SK-N-SH treated with all-trans-retinoic acid at 6 μM for 48 hours (cell line): ENCODE results near the gene TRMT1.

Experiments
- ATAC-seq: fragments of 200-7000 bp; cut with Tn5 transposase; 3 replicates; pipeline ENCODE4 v1.9.1; 2020; ENCODE audit warnings: mild to moderate bottlenecking, moderate library complexity
- BACH2 ChIP-seq: fragments of 250-450 bp; sonication (Bioruptor Pico); IDR thresholded peaks from 2 replicates; pipeline ENCODE4 v1.9.0; 2021; ENCODE audit warnings: mild to moderate bottlenecking, borderline replicate concordance
- CSDC2 ChIP-seq: fragments of 250-450 bp; sonication (Bioruptor Pico); IDR thresholded peaks from 2 replicates; pipeline ENCODE4 v1.5.0; 2020; ENCODE audit warnings: mild to moderate bottlenecking, moderate library complexity
- CSRNP3 ChIP-seq: fragments of 250-450 bp; sonication (Bioruptor Pico); IDR thresholded peaks from 2 replicates; pipeline ENCODE4 v1.5.1; 2021; ENCODE audit warnings: mild to moderate bottlenecking, moderate library complexity
- ISL1 ChIP-seq: fragments of 250-450 bp; sonication (Bioruptor Pico); IDR thresholded peaks from 2 replicates; pipeline ENCODE4 v2.1.2; 2022; ENCODE audit warnings: mild to moderate bottlenecking, moderate library complexity
- OSR1 ChIP-seq: fragments of 250-450 bp; sonication (Bioruptor Pico); IDR thresholded peaks from 2 replicates; pipeline ENCODE4 v1.8.0; 2022; ENCODE audit warnings: moderate library complexity, mild to moderate bottlenecking, inconsistent platforms
- PATZ1 ChIP-seq: fragments of 250-450 bp; sonication (Bioruptor Pico); IDR thresholded peaks from 2 replicates; pipeline ENCODE4 v1.8.0; 2020; ENCODE audit warnings: mild to moderate bottlenecking, moderate library complexity, borderline replicate concordance
- PPARA ChIP-seq: fragments of 250-450 bp; sonication (Bioruptor Pico); IDR thresholded peaks from 2 replicates; pipeline ENCODE4 v1.5.0; 2020; ENCODE audit warnings: mild to moderate bottlenecking, borderline replicate concordance
- RARB ChIP-seq: fragments of 250-450 bp; sonication (Bioruptor Pico); IDR thresholded peaks from 2 replicates; pipeline ENCODE4 v1.8.0; 2021; ENCODE audit warnings: mild to moderate bottlenecking, moderate library complexity
- TOX ChIP-seq: fragments of 250-450 bp; sonication (Bioruptor Pico); IDR thresholded peaks from 2 replicates; pipeline ENCODE4 v1.8.0; 2021; ENCODE audit warnings: mild to moderate bottlenecking, moderate library complexity, borderline replicate concordance
- TSHZ2 ChIP-seq: fragments of 250-450 bp; sonication (Bioruptor Pico); IDR thresholded peaks from 2 replicates; pipeline ENCODE4 v1.5.0; 2020; ENCODE audit warnings: mild to moderate bottlenecking, moderate library complexity
- ZFP30 ChIP-seq: fragments of 450-650 bp; formaldehyde crosslinking; IDR thresholded peaks from 2 replicates; pipeline ENCODE4 v1.5.0; 2022; ENCODE audit warnings: mild to moderate bottlenecking, moderate library complexity
- ZNF70 ChIP-seq: fragments of 450-650 bp; formaldehyde crosslinking; IDR thresholded peaks from 2 replicates; pipeline ENCODE4 v1.5.0; 2020; ENCODE audit warnings: mild to moderate bottlenecking, moderate library complexity
- TF ChIP-seq, protein P1 (sequence below): fragments of 250-450 bp; sonication (Bioruptor Pico); IDR thresholded peaks from 2 replicates; pipeline ENCODE4 v1.8.0; 2021; ENCODE audit warnings: low read depth, mild to moderate bottlenecking, moderate library complexity, borderline replicate concordance

TRMT1 gene

GRCh38 chr19:13058951-13059660 is 57.4 kb downstream of the TRMT1 start:
- no peak for TF ChIP-seq TSHZ2 (CRISPR knock-in tag)
- TF ChIP-seq RARB (CRISPR knock-in tag): no peak

GRCh38 chr19:13057744-13058143 is 58.8 kb downstream of the TRMT1 start:
- TF ChIP-seq ZFP30 (CRISPR knock-in tag) (no peak), OSR1 (CRISPR knock-in tag) (no peak)
- no peak for ATAC-seq

More at GRCh38 chr19:13058951-13059660, 57.4 kb downstream of the TRMT1 start:
- ATAC-seq: no peak

DNA sequence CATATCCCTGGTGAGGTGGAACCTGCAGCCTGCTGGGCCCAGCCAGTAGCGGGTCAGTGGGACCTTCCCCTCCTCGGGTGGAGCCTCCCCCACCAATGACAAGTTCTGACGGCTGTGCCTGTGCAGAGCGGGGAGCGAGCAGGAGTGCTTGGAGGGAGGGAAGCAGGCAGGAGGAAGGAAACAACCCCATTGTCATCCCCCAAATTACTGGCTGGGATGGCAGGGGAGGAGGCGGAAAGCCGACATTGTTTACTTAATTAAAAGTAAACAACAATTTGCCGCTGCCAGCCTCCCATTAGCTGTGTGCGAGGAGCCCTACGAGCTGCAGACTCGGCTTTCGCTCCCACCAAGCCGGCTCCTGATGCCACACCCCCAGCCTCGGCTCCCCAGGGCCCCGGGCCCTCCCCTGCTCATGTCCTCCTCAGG is 59.4 kb downstream of the TRMT1 start:
- ATAC-seq: no peak
- TF ChIP-seq PATZ1 (CRISPR knock-in tag) (no peak), TOX (CRISPR knock-in tag) (no peak), PPARA (CRISPR knock-in tag) (no peak), ISL1 (CRISPR knock-in tag) (no peak), TSHZ2 (CRISPR knock-in tag) (no peak), BACH2 (CRISPR knock-in tag) (no peak), OSR1 (CRISPR knock-in tag) (no peak), CSRNP3 (CRISPR knock-in tag) (no peak), ZNF70 (no peak)
- TF ChIP-seq, protein P1, sequence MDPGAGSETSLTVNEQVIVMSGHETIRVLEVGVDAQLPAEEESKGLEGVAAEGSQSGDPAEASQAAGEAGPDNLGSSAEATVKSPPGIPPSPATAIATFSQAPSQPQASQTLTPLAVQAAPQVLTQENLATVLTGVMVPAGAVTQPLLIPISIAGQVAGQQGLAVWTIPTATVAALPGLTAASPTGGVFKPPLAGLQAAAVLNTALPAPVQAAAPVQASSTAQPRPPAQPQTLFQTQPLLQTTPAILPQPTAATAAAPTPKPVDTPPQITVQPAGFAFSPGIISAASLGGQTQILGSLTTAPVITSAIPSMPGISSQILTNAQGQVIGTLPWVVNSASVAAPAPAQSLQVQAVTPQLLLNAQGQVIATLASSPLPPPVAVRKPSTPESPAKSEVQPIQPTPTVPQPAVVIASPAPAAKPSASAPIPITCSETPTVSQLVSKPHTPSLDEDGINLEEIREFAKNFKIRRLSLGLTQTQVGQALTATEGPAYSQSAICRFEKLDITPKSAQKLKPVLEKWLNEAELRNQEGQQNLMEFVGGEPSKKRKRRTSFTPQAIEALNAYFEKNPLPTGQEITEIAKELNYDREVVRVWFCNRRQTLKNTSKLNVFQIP (CRISPR knock-in tag): no peak

GRCh38 chr19:13056052-13056660 is 60.4 kb downstream of the TRMT1 start:
- TF ChIP-seq CSDC2 (CRISPR knock-in tag) (no peak), ZFP30 (CRISPR knock-in tag) (no peak), PATZ1 (CRISPR knock-in tag) (peak; percentile 67; the same call in 1 of the 2 replicates)
- peak; percentile 55 for ATAC-seq
